ENCODE measurements around the gene CYP26C1.

CYP26C1 gene, protein sequence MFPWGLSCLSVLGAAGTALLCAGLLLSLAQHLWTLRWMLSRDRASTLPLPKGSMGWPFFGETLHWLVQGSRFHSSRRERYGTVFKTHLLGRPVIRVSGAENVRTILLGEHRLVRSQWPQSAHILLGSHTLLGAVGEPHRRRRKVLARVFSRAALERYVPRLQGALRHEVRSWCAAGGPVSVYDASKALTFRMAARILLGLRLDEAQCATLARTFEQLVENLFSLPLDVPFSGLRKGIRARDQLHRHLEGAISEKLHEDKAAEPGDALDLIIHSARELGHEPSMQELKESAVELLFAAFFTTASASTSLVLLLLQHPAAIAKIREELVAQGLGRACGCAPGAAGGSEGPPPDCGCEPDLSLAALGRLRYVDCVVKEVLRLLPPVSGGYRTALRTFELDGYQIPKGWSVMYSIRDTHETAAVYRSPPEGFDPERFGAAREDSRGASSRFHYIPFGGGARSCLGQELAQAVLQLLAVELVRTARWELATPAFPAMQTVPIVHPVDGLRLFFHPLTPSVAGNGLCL

DNA sequence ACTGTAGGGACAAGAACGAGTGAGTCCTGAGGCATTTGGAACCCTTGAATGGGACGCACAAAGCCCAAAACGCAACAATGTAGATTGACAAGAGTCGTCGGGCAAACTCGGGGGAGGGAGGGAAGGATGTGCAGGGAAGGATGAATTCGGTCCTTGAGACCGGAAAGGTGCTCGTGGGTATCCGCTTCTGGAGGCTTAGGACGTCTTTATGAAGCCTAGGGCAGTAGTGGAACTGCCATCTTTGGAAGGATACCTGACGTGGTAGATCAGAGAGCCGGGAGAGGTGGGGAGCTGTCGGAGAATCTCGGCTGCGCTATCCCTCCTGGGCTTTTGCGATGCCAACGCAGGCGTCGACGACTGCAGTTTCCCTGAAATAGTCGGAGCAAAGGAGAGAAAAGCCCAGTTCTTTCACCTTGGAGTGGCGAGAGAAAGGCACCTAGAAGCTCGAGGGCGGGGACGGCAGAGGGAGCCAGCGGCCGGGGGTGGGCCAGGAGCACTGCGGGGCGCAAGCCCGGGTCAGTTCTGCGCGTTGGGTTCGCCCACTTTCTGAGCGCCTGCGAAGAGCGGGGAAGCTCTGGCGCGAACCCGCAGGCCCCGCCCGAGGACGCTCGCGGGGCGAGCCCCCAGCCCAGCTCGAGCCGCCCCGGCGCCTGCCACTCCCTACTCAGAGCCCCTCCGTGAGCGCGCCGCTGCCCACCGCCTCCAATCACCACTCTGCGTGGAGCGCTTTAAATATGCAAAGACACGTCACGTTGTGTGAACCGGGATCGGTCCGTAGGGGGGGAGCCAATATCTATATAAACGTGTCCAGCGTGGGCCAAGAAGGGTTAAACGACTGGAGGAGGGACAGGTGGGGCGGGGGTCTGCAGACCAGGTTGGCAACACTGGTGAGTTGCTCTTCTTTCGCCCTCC is at the start of gene CYP26C1:
CYP26C1 (plus strand) TSS at position 824 of the 912 bp plus-strand sequence. CDS start 466 bp downstream, outside the sequence.
- FAIRE-seq: no peak
- DNase-seq (ENCODE audit: insufficient read length, low spot score): no peak

DNA sequence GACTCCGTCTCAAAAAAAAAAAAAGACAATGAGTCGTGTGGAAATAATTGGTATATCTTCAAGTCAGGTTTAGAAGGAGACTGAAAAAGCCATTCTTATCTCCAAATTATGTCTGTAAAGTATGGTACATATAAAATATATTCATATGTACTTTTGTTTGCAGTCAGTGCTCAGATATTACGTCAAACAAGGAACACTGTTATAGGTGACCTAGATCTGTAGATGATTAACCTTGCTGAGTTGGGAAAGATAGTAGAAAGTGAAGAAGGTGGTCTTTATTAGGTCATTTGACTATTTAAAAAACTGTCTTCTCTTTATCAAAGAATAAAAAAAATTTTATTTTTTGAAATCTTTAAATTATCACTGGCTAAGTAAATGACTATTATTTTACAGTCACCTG is 44.9 kb upstream of the CYP26C1 start:
- FAIRE-seq (no peak), DNase-seq (ENCODE audit: insufficient read length, low spot score) (no peak)

DNA sequence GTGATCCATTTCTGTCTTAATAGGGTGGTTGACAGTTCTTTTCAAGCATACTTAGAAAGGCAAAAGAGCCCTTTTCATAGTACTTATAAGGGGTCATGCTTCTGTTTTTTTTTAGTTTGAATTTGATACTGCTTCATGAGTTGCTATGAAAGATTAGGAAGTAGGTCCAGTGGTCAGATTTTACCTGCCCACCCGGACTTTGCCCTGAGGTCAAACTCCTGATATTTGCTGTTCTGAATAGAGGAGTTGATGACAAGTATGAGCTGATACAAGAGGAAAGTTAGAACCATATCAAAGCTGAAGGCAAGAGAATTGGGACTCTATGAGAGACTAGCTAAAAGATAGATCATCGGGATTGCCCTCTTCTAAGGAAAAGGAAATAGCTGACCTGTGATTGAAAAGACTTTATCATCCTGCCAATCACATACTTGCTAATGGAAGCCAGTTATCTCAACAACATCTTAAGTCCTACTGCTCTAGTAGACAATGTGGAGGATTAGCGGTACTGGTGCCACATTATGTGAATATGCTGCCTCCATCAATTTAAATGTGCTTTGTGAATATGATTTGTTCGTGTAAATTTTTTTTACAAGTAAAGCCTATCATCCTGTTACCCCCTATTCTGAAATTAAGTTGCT is 37.5 kb upstream of the CYP26C1 start:
- FAIRE-seq (peak; percentile 23), DNase-seq (ENCODE audit: insufficient read length, low spot score) (no peak)

DNA sequence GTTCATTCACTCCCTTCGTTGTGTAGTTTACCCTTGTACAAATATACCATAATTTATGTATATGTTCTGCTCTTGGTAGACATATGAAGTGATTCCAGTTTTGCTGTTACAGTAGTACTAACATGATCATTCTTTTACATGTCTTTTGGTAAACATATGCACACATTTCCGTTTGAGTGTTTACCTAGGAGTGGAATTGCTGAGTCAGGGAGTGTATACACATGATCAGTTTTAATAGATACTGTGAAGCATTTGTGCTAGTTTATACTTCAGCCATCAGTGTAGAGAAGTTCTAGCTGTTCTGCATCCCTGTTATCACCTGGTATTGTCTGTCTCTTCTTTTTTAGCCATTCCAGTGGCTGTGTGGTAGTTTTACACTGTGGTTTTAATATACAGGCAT is 34.5 kb upstream of the CYP26C1 start:
- no peak for FAIRE-seq
- no peak for DNase-seq (ENCODE audit: insufficient read length, low spot score)

DNA sequence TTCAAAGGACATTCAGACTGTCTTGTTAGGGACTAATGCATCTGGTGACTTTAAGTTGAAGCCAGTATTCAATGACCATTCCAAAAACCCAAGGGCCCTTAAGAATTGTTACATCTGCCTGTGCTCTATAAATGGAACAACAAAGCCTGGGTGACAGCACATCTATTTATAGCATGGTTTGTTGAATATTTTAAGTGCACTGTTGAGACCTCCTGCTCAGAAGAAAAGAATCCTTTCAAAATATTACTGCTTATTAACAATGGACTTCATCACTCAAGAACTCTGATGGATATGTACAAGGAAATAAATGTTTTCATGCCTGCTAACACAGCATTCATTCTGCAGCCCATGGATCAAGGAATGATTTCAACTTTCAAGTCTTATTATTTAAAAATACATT is 33.1 kb upstream of the CYP26C1 start:
- FAIRE-seq: no peak
- no peak for DNase-seq (ENCODE audit: insufficient read length, low spot score)

DNA sequence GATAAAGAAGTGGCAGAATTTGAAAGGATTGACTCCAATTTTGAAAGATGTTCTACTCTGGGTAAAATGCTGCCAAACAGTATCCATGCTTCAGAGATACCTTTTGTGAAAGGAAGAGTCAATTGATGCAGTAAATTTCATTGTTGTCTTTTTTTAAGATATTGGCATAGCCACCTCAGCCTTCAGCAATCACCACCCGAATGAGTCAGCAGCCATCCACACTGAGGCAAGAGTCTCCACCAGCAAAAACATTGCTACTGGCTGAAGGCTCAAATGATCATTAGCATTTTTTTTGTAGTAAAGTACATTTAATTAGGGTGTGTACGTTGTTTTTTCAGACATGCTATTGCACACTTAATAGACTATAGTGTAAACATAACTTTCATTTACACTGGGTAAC is 31.7 kb upstream of the CYP26C1 start:
- FAIRE-seq (no peak), DNase-seq (ENCODE audit: insufficient read length, low spot score) (no peak)

DNA sequence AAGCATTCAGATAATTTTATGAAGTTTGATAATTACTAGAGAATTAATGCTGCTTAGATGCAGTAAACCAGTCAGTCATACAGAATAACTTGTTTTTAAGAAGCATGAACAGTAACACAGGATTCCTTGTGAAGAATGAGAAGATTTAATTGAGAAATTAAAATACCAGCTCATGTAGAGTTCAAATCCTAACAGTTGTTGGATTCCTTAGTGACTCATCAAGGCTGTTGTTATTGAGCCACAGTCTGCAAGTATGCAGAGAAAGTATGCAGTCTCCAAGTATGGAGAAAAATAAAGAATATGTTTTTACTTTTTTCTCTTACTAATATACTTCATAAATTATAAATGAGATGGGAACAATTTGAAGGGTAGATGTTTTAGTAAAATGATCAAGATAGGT is 30.2 kb upstream of the CYP26C1 start:
- FAIRE-seq: no peak
- DNase-seq (ENCODE audit: insufficient read length, low spot score): no peak

DNA sequence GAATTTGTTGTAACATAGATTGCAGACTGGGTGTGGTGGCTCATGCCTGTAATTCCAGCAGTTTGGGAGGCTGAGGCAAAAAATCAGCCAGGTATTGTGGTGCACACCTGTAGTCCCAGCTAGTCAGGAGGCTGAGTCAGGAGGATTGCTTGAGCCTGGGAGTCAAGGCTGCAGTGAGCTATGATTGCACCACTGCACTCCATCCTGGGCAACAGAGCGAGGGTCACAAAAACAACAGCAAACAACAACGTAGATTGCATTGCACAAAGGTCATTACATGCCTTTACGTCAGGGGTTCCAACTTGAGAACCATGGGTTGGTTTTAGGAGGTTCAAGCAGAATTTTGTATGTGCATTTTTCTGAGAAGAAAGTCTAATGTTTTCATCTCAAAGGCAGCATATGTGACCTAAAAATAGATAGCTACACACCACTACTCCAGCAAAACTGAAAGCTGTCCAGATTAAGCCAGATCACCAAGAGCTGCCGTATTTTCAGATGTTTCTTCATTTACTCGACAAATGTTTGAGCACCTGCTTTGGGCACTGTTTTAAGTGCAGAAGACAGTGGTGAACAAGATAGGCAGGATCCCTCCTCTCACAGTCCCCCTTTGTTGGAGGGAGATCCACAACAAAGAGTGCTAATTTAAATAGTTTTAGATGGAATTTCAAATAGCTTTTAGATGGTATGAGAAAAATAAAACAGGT is 28.3 kb upstream of the CYP26C1 start:
- DNase-seq (ENCODE audit: insufficient read length, low spot score) (no peak), FAIRE-seq (no peak)

DNA sequence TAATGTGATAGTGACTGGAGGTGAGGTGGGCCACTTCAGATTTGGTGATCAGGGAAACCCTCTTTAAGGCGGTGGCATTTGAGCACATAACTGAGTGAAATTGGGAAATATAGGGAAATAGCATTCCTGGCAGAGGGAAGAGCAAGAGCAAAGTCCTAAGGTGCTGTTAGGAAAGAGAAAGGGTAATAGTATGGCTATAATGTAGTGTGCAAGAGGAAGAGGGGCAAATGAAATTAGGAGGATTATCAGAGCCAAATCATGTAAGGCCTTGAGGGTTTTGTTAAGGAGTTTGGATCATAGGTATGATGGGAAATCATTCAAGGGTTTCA is 27.8 kb upstream of the CYP26C1 start:
- no peak for DNase-seq (ENCODE audit: insufficient read length, low spot score)
- FAIRE-seq: no peak

DNA sequence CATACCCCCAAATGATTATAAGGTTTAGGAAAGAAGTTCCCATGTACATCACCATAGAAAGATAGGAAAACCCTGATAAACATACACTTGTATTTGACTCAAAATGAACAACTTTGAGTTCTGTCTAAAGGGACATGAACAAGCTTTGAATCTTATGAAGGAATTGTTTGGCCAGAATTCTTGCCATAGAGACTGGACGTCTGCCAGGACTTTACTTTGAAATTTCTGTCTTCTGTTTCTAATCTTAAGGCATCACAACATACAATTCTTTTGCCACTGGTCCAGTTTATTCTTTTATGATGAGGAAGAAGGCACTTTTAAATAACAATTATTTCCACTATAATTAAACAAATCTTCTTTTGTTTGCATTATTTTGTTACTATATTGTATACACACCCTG is 26.2 kb upstream of the CYP26C1 start:
- DNase-seq (ENCODE audit: insufficient read length, low spot score) (no peak), FAIRE-seq (no peak)

DNA sequence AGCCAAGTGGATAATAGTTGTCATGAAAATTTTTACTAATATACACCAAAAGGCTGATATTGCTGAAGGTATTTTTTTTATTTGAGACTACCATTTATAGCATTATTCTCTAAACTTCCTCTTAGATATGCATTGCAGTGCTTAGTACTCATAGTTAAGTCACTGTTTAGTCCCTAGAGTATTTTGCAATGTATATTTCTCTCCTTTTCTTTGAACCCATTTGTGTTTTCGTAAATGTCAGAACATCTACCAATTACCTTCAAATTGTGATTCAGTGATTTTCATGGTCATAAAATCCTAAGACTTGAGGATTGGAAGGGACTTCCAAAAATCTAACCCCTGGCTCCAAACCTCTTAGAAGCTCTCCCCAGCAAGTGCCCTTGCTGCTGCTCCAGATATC is 21.5 kb upstream of the CYP26C1 start:
- DNase-seq (ENCODE audit: insufficient read length, low spot score) (no peak), FAIRE-seq (no peak)

DNA sequence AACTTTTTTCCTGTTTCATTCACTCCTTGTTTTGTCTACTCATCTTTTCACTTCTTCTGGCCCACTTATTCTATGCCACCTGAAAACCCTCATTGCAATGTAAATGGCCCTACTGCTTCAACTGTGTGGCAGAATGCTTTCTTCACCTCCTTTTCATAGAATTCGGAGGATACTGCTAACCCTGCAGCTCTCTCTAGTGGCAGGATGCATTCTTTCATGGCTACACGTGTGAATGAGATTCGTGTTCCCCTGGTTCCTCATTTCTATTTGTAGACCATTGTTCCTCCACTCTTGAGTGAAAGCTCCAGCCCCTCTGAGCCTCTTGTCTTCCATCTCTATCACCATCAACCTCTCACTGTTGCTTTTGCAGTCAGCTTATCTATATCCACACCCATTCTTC is 20.9 kb upstream of the CYP26C1 start:
- FAIRE-seq: no peak
- DNase-seq (ENCODE audit: insufficient read length, low spot score): peak; percentile 9

DNA sequence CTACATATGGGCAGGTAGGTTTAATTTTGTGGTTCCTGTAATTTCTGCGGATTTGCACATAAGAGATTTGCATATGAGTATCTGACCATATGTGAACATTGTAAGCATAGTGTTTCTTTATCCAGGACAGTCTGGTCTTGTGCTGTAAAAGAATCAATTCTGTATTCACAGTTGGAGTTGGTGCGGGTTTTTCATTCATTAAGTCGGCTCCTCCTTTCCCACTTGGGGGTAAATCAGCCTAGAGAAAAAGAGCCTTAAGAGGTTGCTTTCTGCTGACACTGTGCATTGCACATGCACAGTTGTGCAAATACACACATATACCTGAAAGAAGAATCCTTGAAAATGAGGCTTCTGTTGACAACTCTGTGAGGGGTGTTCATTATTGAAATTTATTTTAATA is 6.1 kb upstream of the CYP26C1 start:
- no peak for FAIRE-seq
- no peak for DNase-seq (ENCODE audit: insufficient read length, low spot score)

DNA sequence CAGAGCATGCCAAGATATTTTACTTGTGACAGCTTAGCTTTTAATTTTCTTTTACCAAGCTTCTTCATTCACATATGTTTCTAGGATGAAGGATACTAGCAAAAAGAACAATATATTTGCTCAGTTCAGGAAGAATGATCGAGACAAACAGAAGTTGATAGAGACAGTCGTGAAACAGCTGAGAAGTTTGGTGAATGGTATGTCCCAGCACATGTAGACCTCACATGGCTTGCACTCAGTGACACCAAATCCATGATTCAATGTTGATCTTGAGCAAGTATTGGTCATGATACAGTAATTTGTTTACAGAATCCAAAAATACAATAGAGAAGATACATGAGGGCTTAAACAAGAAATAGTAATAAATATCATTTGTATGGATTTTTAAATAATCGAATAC is 2.5 kb upstream of the CYP26C1 start:
- FAIRE-seq (no peak), DNase-seq (ENCODE audit: insufficient read length, low spot score) (no peak)

DNA sequence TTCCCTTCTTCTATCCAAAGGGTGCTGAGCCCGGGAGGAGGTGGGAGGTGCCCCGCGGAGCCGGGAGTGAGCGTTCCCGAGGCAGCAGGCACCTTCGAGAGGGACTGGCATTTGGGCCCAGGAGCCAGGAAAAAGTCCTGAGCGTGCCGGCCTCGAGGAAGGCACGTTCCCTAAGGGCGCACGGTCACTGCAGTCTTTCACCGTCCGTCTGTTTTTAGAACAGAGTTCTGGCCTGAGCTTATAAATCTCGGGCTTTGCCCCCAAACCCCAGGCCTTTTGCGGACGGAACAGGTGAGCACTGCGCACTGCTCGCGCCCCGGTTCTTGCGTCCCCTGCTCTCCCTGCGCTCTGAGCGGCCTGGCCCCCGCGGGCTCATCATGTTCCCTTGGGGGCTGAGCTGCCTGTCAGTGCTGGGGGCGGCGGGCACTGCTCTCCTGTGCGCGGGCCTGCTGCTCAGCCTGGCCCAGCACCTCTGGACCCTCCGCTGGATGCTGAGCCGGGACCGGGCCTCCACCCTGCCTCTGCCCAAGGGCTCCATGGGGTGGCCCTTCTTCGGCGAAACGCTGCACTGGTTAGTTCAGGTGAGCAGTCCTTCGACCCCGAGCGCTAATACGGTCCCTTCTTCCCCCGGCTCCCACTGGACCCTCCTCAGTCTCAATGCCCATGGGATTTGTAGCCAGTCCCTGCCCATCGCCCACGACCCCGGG is 442 bp downstream of the CYP26C1 start:
- DNase-seq (ENCODE audit: insufficient read length, low spot score) (no peak), FAIRE-seq (no peak)

DNA sequence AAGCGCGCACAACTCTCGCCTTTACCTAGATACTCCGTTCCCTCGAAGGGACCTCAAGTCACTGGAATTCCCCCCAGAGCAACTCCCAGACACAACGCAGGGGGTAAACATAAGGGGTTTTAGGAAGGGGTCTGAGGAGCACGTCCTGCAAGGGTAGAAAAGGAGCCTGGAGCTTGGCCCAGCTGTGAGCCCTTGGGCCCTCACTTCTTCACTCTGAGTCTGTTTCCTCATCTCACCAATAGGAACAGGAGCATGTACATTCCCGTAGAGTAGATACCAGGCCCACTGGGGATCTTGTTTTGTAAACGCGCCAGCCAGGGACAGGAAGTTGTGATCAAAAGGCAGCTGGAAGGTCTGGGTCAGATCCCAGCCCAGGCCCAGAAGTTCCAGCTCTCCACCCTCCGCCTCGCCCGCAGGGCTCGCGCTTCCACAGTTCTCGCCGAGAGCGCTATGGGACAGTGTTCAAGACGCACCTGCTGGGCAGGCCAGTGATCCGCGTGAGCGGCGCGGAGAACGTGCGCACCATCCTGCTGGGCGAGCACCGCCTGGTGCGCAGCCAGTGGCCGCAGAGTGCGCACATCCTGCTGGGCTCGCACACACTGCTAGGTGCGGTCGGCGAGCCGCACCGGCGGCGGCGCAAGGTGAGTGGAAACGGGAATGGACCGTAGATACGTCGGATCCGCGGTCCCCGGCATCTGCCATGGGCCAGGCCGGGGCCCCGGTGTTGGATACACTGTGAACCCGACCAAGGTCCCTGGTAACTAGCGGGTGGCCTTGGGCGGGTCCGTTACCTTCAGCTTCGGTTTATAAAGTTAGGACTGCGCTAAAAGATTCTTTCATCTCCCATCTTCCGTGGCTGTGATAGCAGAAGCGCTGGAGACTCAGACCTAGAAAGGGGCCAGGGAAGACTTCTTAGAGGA is 1.3 kb downstream of the CYP26C1 start:
- no peak for FAIRE-seq

DNA sequence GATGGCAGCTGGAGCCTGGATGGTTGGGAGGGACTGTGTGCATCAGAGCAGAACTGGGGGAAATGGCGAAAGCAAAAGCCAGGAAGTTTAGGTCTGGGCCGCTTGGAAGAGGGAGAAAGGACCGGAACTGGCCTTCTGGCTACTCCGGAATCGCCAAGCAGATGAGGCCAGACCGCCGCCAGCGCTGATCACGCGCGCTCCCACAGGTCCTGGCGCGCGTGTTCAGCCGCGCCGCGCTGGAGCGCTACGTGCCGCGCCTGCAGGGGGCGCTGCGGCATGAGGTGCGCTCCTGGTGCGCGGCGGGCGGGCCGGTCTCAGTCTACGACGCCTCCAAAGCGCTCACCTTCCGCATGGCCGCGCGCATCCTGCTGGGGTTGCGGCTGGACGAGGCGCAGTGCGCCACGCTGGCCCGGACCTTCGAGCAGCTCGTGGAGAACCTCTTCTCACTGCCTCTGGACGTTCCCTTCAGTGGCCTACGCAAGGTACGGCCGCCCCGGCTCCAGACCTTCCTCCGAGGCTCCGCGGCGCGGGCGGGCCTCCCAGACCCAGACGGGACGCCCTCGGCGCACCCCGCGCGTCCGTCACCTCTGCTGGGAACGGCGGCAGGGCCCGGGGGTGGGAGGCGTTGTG is 2.0 kb downstream of the CYP26C1 start:
- FAIRE-seq: no peak
- no peak for DNase-seq (ENCODE audit: insufficient read length, low spot score)

More for the DNA sequence above, 1.3 kb downstream of the CYP26C1 start:
- DNase-seq (ENCODE audit: insufficient read length, low spot score): no peak

DNA sequence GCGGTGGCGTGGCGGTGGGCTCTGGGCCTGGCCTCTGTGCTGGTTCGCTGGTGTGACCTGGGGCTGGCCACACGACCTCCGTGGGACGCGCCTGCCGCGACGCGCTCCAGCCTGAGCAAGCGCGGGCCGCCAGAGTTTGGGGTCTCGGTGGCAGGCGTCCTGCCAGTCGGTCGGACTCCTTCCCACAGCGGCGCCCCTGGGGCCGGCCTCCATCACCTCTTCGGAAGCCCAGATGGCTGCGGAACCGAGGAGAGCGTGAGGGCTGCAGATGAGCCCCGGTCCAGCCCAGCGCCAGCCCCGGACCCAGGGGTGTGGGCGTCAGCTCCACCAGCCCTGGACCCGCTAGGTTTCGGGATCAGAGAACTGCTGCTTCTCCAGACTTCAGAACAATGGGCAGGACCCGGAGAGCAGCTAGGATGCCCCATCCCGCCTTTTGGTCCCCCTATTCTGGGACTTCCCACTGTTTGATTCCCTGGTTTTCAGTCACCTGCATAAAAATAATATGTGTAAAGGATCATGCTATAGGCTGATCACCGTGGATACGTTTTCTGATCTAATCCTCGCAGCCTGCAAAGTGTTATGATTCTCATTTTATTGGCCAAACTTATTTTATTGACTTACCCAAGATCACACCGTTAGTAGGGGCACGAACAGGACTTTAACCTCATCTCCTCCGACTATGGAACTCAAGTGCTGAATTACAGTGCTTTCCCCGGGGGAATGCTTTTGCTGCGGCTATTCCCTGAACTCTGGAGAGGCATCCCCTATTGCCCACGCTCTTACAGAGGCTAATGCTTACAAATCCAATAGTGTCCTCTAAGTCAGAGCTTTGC is 2.8 kb downstream of the CYP26C1 start:
- no peak for DNase-seq (ENCODE audit: insufficient read length, low spot score)
- no peak for FAIRE-seq
